Right renal cortex interstitium (tissue), 3 donors: ENCODE measurements around the gene CFAP46. TPM values are rescaled to one million over a fixed set of nuclear protein-coding genes. Genes with fewer than 3 reads are reported as not detected.

Experiments used
- DNase-seq, 3 donors: peaks; one replicate each; pipeline ENCODE4 v3.0.0-alpha.2; 2013; ENCODE audit warnings: low read depth in 3 of 3, low spot score in 2 of 3
- polyA plus RNA-seq, 3 donors: library from polyadenylated mRNA; unstranded; fragments of 120-200 nt; gene quantifications; one replicate each; pipeline ENCODE4 v1.2.1, GENCODE V29; 2013; ENCODE audit not compliant: insufficient read length in 3 of 3

Gene CFAP46
- polyA plus RNA-seq, 3 donors: 6.1 to 7.8 (median 6.7) TPM

GRCh38 chr10:132885451-132886210 lies 56.7 kb downstream of the CFAP46 start:
- no peak for DNase-seq

- no peak for DNase-seq
Measured at GRCh38 chr10:132884691-132885271, 57.6 kb downstream of the CFAP46 start.

- no peak for DNase-seq
Measured at GRCh38 chr10:132884041-132884440, 58.3 kb downstream of the CFAP46 start.

GRCh38 chr10:132883391-132883881 lies 58.9 kb downstream of the CFAP46 start:
- no peak for DNase-seq

GRCh38 chr10:132882069-132882951 lies 60.1 kb downstream of the CFAP46 start:
- no peak for DNase-seq

GRCh38 chr10:132881186-132881920 lies 61.0 kb downstream of the CFAP46 start:
- no peak for DNase-seq

- DNase-seq: no peak
Measured at GRCh38 chr10:132880128-132880981, 62.0 kb downstream of the CFAP46 start.

GRCh38 chr10:132879408-132880127 lies 62.8 kb downstream of the CFAP46 start:
- DNase-seq: no peak

GRCh38 chr10:132878730-132879407 lies 63.5 kb downstream of the CFAP46 start:
- DNase-seq: no peak

GRCh38 chr10:132878091-132878729 lies 64.2 kb downstream of the CFAP46 start:
- DNase-seq: no peak

- no peak for DNase-seq
Measured at GRCh38 chr10:132877473-132877872, 64.9 kb downstream of the CFAP46 start.

- DNase-seq: no peak
Measured at GRCh38 chr10:132876993-132877431, 65.4 kb downstream of the CFAP46 start.

- no peak for DNase-seq
Measured at GRCh38 chr10:132876131-132876860, 66.1 kb downstream of the CFAP46 start.

GRCh38 chr10:132875435-132875834 lies 66.9 kb downstream of the CFAP46 start:
- DNase-seq: no peak

GRCh38 chr10:132873395-132873794 lies 69.0 kb downstream of the CFAP46 start:
- no peak for DNase-seq

- no peak for DNase-seq
Measured at GRCh38 chr10:132872658-132873057, 69.7 kb downstream of the CFAP46 start.

- DNase-seq: no peak
Measured at GRCh38 chr10:132870426-132870825, 71.9 kb downstream of the CFAP46 start.
